BLaER1 treated with 17β-estradiol and CSF1 and Interleukin-3, amounts not matched to agents 10 nM and 100 nM (cell line): ENCODE measurements around the gene LMO7.
"Not testable (repeated sequence)": the region's sequence is repeated elsewhere in the genome, so short reads cannot be mapped to it uniquely, and the experiment has no call there.

ENCODE experiments used
- H3K27ac ChIP-seq, 11 experiments: shearing (Covaris generic); formaldehyde crosslinking; 2 replicates each; pipeline ENCODE4 v1.8.1; 2022
- H3K27me3 ChIP-seq, 11 experiments: shearing (Covaris generic); formaldehyde crosslinking; 2 replicates each; pipeline ENCODE4 v1.8.1; 2022
- H3K36me3 ChIP-seq, 11 experiments: shearing (Covaris generic); formaldehyde crosslinking; 2 replicates each; pipeline ENCODE4 v1.8.1; 2022
- H3K4me1 ChIP-seq, 10 experiments: shearing (Covaris generic); formaldehyde crosslinking; 2 replicates each; pipeline ENCODE4 v1.8.1; 2022
- H3K4me2 ChIP-seq, 11 experiments: shearing (Covaris generic); formaldehyde crosslinking; 2 replicates each; pipeline ENCODE4 v1.8.1; 2022
- H3K4me3 ChIP-seq, 10 experiments: shearing (Covaris generic); formaldehyde crosslinking; 2 replicates each; pipeline ENCODE4 v1.8.1; 2022
- H3K9ac ChIP-seq, 11 experiments: shearing (Covaris generic); formaldehyde crosslinking; 2 replicates each; pipeline ENCODE4 v1.8.1; 2022
- H3K9me3 ChIP-seq, 11 experiments: shearing (Covaris generic); formaldehyde crosslinking; replicated peaks in 1 of 11; 2 replicates each; pipeline ENCODE4 v1.8.1; 2022
- H4K20me1 ChIP-seq, 11 experiments: shearing (Covaris generic); formaldehyde crosslinking; 2 replicates each; pipeline ENCODE4 v1.8.1; 2022
- Cebpa-rat ChIP-seq, 11 experiments: shearing (Covaris generic); IDR thresholded peaks; 2 replicates each; pipeline ENCODE4 v1.8.1; 2022

LMO7 gene

DNA sequence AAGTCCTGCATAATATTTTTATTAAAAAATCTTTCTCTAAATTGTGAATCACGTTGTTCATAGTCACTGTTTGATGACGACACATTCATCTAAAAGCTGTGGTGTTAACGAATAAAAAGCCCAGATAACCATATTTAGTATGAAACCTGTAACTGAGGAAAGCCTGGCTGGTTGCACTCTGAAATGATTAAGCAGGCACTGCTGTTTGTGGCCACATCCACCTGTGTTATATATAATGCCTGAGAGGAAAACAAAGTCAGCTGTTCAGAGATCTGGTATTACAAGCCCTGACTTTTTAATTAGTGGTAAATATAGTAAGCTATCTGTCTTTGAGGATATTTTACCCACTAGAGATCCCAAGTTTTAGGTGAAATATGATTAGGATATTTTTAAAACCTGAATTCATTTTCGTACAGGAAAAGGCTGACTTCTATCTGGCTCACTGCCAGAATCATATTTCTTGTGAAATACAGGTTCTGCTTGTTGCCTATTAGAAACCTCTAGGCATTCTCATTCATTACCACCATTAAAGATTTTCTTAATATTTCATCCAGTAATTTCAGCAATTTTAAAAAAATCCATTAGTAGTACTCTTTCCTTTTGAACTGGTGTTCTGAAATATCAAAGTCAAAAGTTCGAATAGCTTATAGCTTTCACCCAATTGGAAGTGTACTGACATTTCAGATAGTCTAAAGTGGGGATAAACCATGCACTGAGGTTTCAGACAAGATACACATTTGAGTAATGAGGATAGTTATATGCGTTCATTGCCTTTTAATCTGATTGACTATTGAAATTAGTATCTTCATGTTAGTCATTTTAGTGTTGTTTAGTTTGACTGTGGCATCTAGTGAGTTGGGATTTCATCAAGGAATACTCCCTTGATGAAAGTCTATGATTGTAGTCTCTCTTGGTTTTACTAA lies 79.7 kb downstream of the LMO7 start:
- no peak for TF ChIP-seq Cebpa-rat (IDR thresholded peaks at IDR 0.05)
- Histone ChIP-seq H3K4me2 (no peak overlapping the region), H3K4me3 (no peak overlapping the region), H3K36me3 (no peaks in the 10 kb centered on the region; a peak in 1 of 22 replicates), H3K27ac (no peak overlapping the region), H3K9me3 (peaks cover 0 to 5% (median 0%) of the 10 kb centered on the region in 11 experiments; a peak in 2 of 22 replicates), H4K20me1 (no peaks in the 10 kb centered on the region), H3K9ac (no peak overlapping the region), H3K4me1 (no peaks in the 10 kb centered on the region), H3K27me3 (no peaks in the 10 kb centered on the region)

DNA sequence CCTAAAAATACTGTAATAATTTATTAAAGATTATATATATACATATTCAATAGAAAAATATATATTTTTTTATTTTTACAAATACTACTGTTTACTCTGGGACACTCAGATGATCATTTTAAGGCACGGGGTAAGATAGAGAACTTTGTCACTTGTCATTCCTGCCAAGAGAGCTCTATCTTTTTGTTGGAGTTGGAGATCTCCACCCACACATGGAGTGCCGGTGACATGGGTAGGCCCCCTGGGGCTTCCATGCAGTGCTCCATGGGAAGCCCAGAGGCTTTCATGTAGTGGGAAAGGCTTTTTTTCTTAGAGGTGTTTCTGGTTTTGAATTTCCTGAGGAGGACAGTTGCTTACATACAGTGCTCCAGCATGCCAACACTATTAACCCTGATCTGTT lies 81.4 kb downstream of the LMO7 start:
- Histone ChIP-seq H3K9me3 (no peaks in the 10 kb centered on the region), H3K9ac (no peak overlapping the region), H3K4me1 (no peaks in the 10 kb centered on the region), H3K27ac (no peak overlapping the region), H3K36me3 (no peaks in the 10 kb centered on the region), H3K4me2 (no peak overlapping the region), H3K4me3 (no peak overlapping the region), H4K20me1 (no peaks in the 10 kb centered on the region), H3K27me3 (no peaks in the 10 kb centered on the region)
- no peak for TF ChIP-seq Cebpa-rat (IDR thresholded peaks at IDR 0.05)

DNA sequence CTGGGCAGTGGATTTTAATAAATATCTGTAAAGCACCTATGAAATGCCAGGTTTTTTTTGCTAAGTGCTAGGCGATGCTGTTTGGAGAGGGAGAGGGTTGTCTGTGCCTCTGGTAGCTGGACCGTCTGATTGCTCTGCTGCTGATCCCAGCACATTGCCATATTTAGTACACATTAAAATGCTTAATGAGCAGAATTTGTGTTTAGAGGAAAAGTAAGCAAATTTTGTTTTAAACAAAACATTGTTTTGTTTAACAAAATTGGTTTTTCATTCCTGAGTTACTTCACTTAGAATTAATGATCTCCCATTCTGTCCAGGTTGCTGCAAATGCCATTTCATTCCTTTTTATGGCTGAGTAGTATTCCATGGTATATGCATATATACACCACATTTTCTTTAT lies 85.2 kb downstream of the LMO7 start:
- no peak for TF ChIP-seq Cebpa-rat (IDR thresholded peaks at IDR 0.05)
- Histone ChIP-seq H3K4me1 (no peaks in the 10 kb centered on the region), H3K36me3 (no peaks in the 10 kb centered on the region), H3K27ac (no peak overlapping the region), H3K4me3 (no peak overlapping the region), H3K9me3 (no peaks in the 10 kb centered on the region), H3K9ac (no peak overlapping the region), H3K27me3 (no peaks in the 10 kb centered on the region), H4K20me1 (no peaks in the 10 kb centered on the region), H3K4me2 (no peak overlapping the region)

- no peak for TF ChIP-seq Cebpa-rat (IDR thresholded peaks at IDR 0.05)
- no peaks in the 10 kb centered on the region for H3K9me3 ChIP-seq
Observed at GRCh38 chr13:75723901-75724300, 87.8 kb downstream of the LMO7 start.

GRCh38 chr13:75724752-75725517 lies 88.8 kb downstream of the LMO7 start:
- Histone ChIP-seq H3K4me2 (no peak overlapping the region), H3K9ac (no peak overlapping the region), H3K9me3 (no peaks in the 10 kb centered on the region), H3K27ac (no peak overlapping the region), H4K20me1 (no peaks in the 10 kb centered on the region), H3K36me3 (no peaks in the 10 kb centered on the region), H3K4me3 (no peak overlapping the region), H3K4me1 (no peaks in the 10 kb centered on the region), H3K27me3 (no peaks in the 10 kb centered on the region)
- no peak for TF ChIP-seq Cebpa-rat (IDR thresholded peaks at IDR 0.05)

More at GRCh38 chr13:75723901-75724300, 87.8 kb downstream of the LMO7 start:
- H3K4me3 ChIP-seq = no peak overlapping the region
- no peak overlapping the region for H3K9ac ChIP-seq
- H4K20me1 ChIP-seq = no peaks in the 10 kb centered on the region
- H3K36me3 ChIP-seq = no peaks in the 10 kb centered on the region
- no peak overlapping the region for H3K27ac ChIP-seq
- H3K27me3 ChIP-seq = no peaks in the 10 kb centered on the region
- H3K4me1 ChIP-seq = no peaks in the 10 kb centered on the region
- H3K4me2 ChIP-seq = no peak overlapping the region

DNA sequence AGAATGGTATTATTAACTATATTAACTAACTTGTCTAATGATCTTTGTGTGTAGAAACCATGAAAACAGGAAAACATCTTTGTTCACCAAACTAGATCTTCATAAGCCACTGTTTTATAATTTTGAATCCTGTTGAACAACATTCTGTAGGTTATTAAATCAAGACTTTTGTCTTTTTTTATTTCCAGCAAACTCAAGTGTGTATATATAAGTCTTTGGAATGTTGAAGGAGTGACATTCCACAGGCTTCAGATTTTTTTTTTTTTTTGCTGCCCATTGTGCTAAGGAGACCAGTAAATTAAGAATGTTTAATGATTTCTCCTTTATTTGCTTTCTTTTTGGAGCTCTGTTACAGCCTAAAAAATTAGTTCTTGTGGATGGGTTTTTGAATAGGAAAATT lies 89.6 kb downstream of the LMO7 start:
- TF ChIP-seq Cebpa-rat (IDR thresholded peaks at IDR 0.05) = no peak
- H3K4me3 ChIP-seq = no peak overlapping the region
- H3K4me1 ChIP-seq = no peaks in the 10 kb centered on the region
- no peak overlapping the region for H3K4me2 ChIP-seq
- no peaks in the 10 kb centered on the region for H4K20me1 ChIP-seq
- no peaks in the 10 kb centered on the region for H3K36me3 ChIP-seq
- no peaks in the 10 kb centered on the region for H3K27me3 ChIP-seq
- no peak overlapping the region for H3K9ac ChIP-seq
- H3K9me3 ChIP-seq = no peaks in the 10 kb centered on the region
- no peak overlapping the region for H3K27ac ChIP-seq

GRCh38 chr13:75726306-75726705 lies 90.2 kb downstream of the LMO7 start:
- no peaks in the 10 kb centered on the region for H3K4me1 ChIP-seq
- H4K20me1 ChIP-seq = no peaks in the 10 kb centered on the region
- H3K9me3 ChIP-seq = no peaks in the 10 kb centered on the region
- no peak overlapping the region for H3K4me2 ChIP-seq
- TF ChIP-seq Cebpa-rat (IDR thresholded peaks at IDR 0.05) = no peak
- H3K9ac ChIP-seq = no peak overlapping the region
- H3K27ac ChIP-seq = no peak overlapping the region
- no peaks in the 10 kb centered on the region for H3K36me3 ChIP-seq
- no peak overlapping the region for H3K4me3 ChIP-seq
- no peaks in the 10 kb centered on the region for H3K27me3 ChIP-seq

GRCh38 chr13:75733113-75733512 lies 97.0 kb downstream of the LMO7 start:
- H3K9me3 ChIP-seq = peaks cover 6 to 19% (median 12%) of the 10 kb centered on the region in 11 experiments; a peak in 18 of 22 replicates
- H3K4me3 ChIP-seq, H3K27ac ChIP-seq, H3K36me3 ChIP-seq, H4K20me1 ChIP-seq, H3K4me2 ChIP-seq, H3K27me3 ChIP-seq, H3K9ac ChIP-seq: not testable (repeated sequence)
- peaks cover 0 to 11% (median 0%) of the 10 kb centered on the region in 10 experiments; a peak in 4 of 20 replicates for H3K4me1 ChIP-seq

GRCh38 chr13:75736173-75736572 lies 100.0 kb downstream of the LMO7 start:
- no peak for TF ChIP-seq Cebpa-rat (IDR thresholded peaks at IDR 0.05)
- Histone ChIP-seq H3K4me1 (peaks cover 0 to 11% (median 0%) of the 10 kb centered on the region in 10 experiments; a peak in 4 of 20 replicates), H4K20me1 (no peaks in the 10 kb centered on the region), H3K36me3 (no peaks in the 10 kb centered on the region), H3K9me3 (peaks cover 6 to 19% (median 12%) of the 10 kb centered on the region in 11 experiments; a peak in 18 of 22 replicates), H3K9ac (no peak overlapping the region), H3K4me2 (no peak overlapping the region), H3K27me3 (no peaks in the 10 kb centered on the region), H3K27ac (no peak overlapping the region), H3K4me3 (no peak overlapping the region)
